Astrocyte (in vitro differentiated cells and primary cell): ENCODE results near the gene CEP63. TPM values are rescaled to one million over a fixed set of nuclear protein-coding genes. Genes with fewer than 3 reads are reported as not detected.

Experiments used
- DNase-seq: peaks from one replicate; pipeline ENCODE4 v3.0.0-alpha.2; 2010; ENCODE audit warnings: low read depth
- FAIRE-seq: peaks from 2 replicates; lab custom pipeline; 2011; peaks lifted over from hg19 to GRCh38; lab: Jason Lieb, UNC
- H2AFZ ChIP-seq: 2 replicates; pipeline ENCODE4 v1.6.0; 2012; ENCODE audit warnings: low read depth, low read length, inconsistent platforms
- H3K27ac ChIP-seq: 2 replicates; pipeline ENCODE4 v1.5.1; 2011; ENCODE audit warnings: low read depth, low read length, inconsistent platforms
- H3K27me3 ChIP-seq: 2 replicates; pipeline ENCODE4 v1.6.0; 2011; ENCODE audit warnings: low read length, inconsistent platforms; ENCODE audit not compliant: insufficient read depth
- H3K36me3 ChIP-seq: 2 replicates; pipeline ENCODE4 v1.5.1; 2011; ENCODE audit warnings: low read length, inconsistent platforms; ENCODE audit not compliant: insufficient read depth
- H3K4me1 ChIP-seq: 2 replicates; pipeline ENCODE4 v1.5.1; 2011; ENCODE audit warnings: low read length, inconsistent platforms; ENCODE audit not compliant: insufficient read depth
- H3K4me2 ChIP-seq: 2 replicates; pipeline ENCODE4 v1.6.0; 2012; ENCODE audit warnings: low read length, inconsistent platforms
- H3K4me3 ChIP-seq: 2 replicates; pipeline ENCODE4 v1.5.1; 2011; ENCODE audit warnings: low read depth, mild to moderate bottlenecking, low read length, inconsistent platforms; ENCODE audit not compliant: insufficient read depth
- H3K79me2 ChIP-seq: 2 replicates; pipeline ENCODE4 v1.6.0; 2012; ENCODE audit warnings: mild to moderate bottlenecking, low read length, inconsistent platforms; ENCODE audit not compliant: insufficient read depth
- H3K9ac ChIP-seq: 2 replicates; pipeline ENCODE4 v1.6.0; 2012; ENCODE audit warnings: mild to moderate bottlenecking, low read length, inconsistent platforms
- H3K9me3 ChIP-seq: 2 replicates; pipeline ENCODE4 v1.5.1; 2012; ENCODE audit warnings: low read depth, mild to moderate bottlenecking, low read length, inconsistent platforms; ENCODE audit not compliant: insufficient read depth
- H4K20me1 ChIP-seq: 2 replicates; pipeline ENCODE4 v1.6.0; 2012; ENCODE audit warnings: low read length, inconsistent platforms; ENCODE audit not compliant: insufficient read depth
- H3K27ac Mint-ChIP-seq: one replicate; pipeline ENCODE4 v1.8.0; 2021; ENCODE audit warnings: mild to moderate bottlenecking, mixed read lengths; ENCODE audit not compliant: unreplicated experiment
- H3K27me3 Mint-ChIP-seq: one replicate; pipeline ENCODE4 v1.8.0; 2021; ENCODE audit warnings: low read depth, mixed read lengths; ENCODE audit not compliant: unreplicated experiment
- H3K36me3 Mint-ChIP-seq: one replicate; pipeline ENCODE4 v1.8.0; 2021; ENCODE audit warnings: low read depth, mixed read lengths; ENCODE audit not compliant: unreplicated experiment
- H3K4me1 Mint-ChIP-seq: one replicate; pipeline ENCODE4 v1.8.0; 2021; ENCODE audit warnings: low read depth, mixed read lengths; ENCODE audit not compliant: unreplicated experiment
- H3K4me3 Mint-ChIP-seq: one replicate; pipeline ENCODE4 v1.8.0; 2021; ENCODE audit warnings: mild to moderate bottlenecking, moderate library complexity, mixed read lengths; ENCODE audit not compliant: unreplicated experiment
- H3K9me3 Mint-ChIP-seq: one replicate; pipeline ENCODE4 v1.8.0; 2021; ENCODE audit warnings: mild to moderate bottlenecking, mixed read lengths; ENCODE audit not compliant: unreplicated experiment
- CTCF ChIP-seq: IDR thresholded peaks from 2 replicates; pipeline ENCODE4 v1.5.1; 2011; ENCODE audit warnings: low read depth, mild to moderate bottlenecking, inconsistent platforms, low read length, moderate library complexity; ENCODE audit not compliant: insufficient read depth
- EZH2 ChIP-seq: IDR thresholded peaks from 2 replicates; pipeline ENCODE4 v1.6.1; 2012; ENCODE audit warnings: mild to moderate bottlenecking, low read length, inconsistent platforms; ENCODE audit not compliant: insufficient read depth
- total RNA-seq: library from RNA; stranded (reverse); gene quantifications from 2 replicates; pipeline ENCODE4 v1.2.1, GENCODE V29; 2021

CEP63 gene
- total RNA-seq, 1 donor from 2014 or later: 21.3 TPM

- Histone ChIP-seq H3K27ac (no peak overlapping the region), H3K4me2 (no peak overlapping the region), H3K36me3 (no peaks in the 10 kb centered on the region), H3K79me2 (no peaks in the 10 kb centered on the region), H2AFZ (no peak overlapping the region), H4K20me1 (no peaks in the 10 kb centered on the region), H3K9me3 (no peaks in the 10 kb centered on the region), H3K4me1 (no peaks in the 10 kb centered on the region), H3K4me3 (no peak overlapping the region), H3K9ac (no peak overlapping the region), H3K27me3 (no peaks in the 10 kb centered on the region)
- DNase-seq: no peak
- Mint-ChIP-seq H3K27me3 (no peaks in the 10 kb centered on the region), H3K4me3 (no peak overlapping the region), H3K27ac (no peak overlapping the region), H3K36me3 (peaks cover 19% of the 10 kb centered on the region), H3K9me3 (peaks cover 7% of the 10 kb centered on the region), H3K4me1 (no peaks in the 10 kb centered on the region)
- TF ChIP-seq EZH2 (no peak), CTCF (no peak)
- FAIRE-seq: no peak
Measured at GRCh38 chr3:134563601-134564000, 77.7 kb downstream of the CEP63 start.

GRCh38 chr3:134564991-134565390 lies 79.1 kb downstream of the CEP63 start:
- Mint-ChIP-seq H3K4me3 (no peak overlapping the region), H3K9me3 (peaks cover 15% of the 10 kb centered on the region), H3K27me3 (no peaks in the 10 kb centered on the region), H3K4me1 (no peaks in the 10 kb centered on the region), H3K36me3 (peaks cover 23% of the 10 kb centered on the region), H3K27ac (no peak overlapping the region)
- DNase-seq: no peak
- H3K27ac ChIP-seq: no peak overlapping the region
- no peak for FAIRE-seq
- no peaks in the 10 kb centered on the region for H3K9me3 ChIP-seq
- H3K27me3 ChIP-seq: no peaks in the 10 kb centered on the region
- no peaks in the 10 kb centered on the region for H3K36me3 ChIP-seq
- H4K20me1 ChIP-seq: no peaks in the 10 kb centered on the region
- no peak overlapping the region for H2AFZ ChIP-seq
- H3K4me3 ChIP-seq: no peak overlapping the region
- TF ChIP-seq CTCF (no peak), EZH2 (no peak)
- H3K9ac ChIP-seq: no peak overlapping the region
- no peak overlapping the region for H3K4me2 ChIP-seq
- no peaks in the 10 kb centered on the region for H3K4me1 ChIP-seq
- no peaks in the 10 kb centered on the region for H3K79me2 ChIP-seq

- Mint-ChIP-seq H3K36me3 (peaks cover 24% of the 10 kb centered on the region), H3K27me3 (no peaks in the 10 kb centered on the region), H3K4me3 (no peak overlapping the region), H3K4me1 (no peaks in the 10 kb centered on the region), H3K27ac (no peak overlapping the region), H3K9me3 (peaks cover 25% of the 10 kb centered on the region)
- no peak for DNase-seq
- Histone ChIP-seq H3K27ac (no peak overlapping the region), H3K9ac (no peak overlapping the region), H3K36me3 (no peaks in the 10 kb centered on the region), H3K79me2 (no peaks in the 10 kb centered on the region), H3K9me3 (no peaks in the 10 kb centered on the region), H4K20me1 (no peaks in the 10 kb centered on the region), H3K4me3 (no peak overlapping the region), H3K27me3 (no peaks in the 10 kb centered on the region), H2AFZ (no peak overlapping the region), H3K4me1 (no peaks in the 10 kb centered on the region), H3K4me2 (no peak overlapping the region)
- no peak for FAIRE-seq
- TF ChIP-seq EZH2: no peak
- TF ChIP-seq CTCF: no peak
Measured at GRCh38 chr3:134567605-134568004, 81.7 kb downstream of the CEP63 start.
